IPS DF 4.7 (cell line): ENCODE data around the gene GCHFR.

Source experiments
- DNase-seq: peaks from one replicate; pipeline ENCODE4 v3.0.0-alpha.2; 2013; ENCODE audit warnings: low spot score; ENCODE audit errors: extremely low read depth

The GCHFR gene

GRCh38 chr15:40754883-40755811, 8.7 kb upstream of the GCHFR start, which contains the start of gene RMDN3:
RMDN3 (minus strand) TSS chr15:40755254; CDS start chr15:40754783, 471 bp downstream.
- no peak for DNase-seq

- DNase-seq = no peak
Measured at GRCh38 chr15:40755812-40756208, 8.1 kb upstream of the GCHFR start.

- DNase-seq = no peak
Measured at GRCh38 chr15:40756938-40757337, 6.9 kb upstream of the GCHFR start.

- DNase-seq = no peak
Measured at GRCh38 chr15:40759961-40760360, 3.9 kb upstream of the GCHFR start.

- DNase-seq = no peak
Measured at GRCh38 chr15:40762919-40763800, 708 bp upstream of the GCHFR start.

GRCh38 chr15:40764629-40765103, 798 bp downstream of the GCHFR start:
- DNase-seq = no peak

GRCh38 chr15:40766194-40766815, 2.4 kb downstream of the GCHFR start:
- DNase-seq = no peak

- DNase-seq = no peak
Measured at GRCh38 chr15:40766906-40767837, 3.3 kb downstream of the GCHFR start.

- DNase-seq = no peak
Measured at GRCh38 chr15:40767838-40768500, 4.1 kb downstream of the GCHFR start.

GRCh38 chr15:40768521-40769273, 4.8 kb downstream of the GCHFR start:
- DNase-seq = no peak

- DNase-seq = no peak
Measured at GRCh38 chr15:40769274-40770146, 5.6 kb downstream of the GCHFR start, which contains the start of gene C15orf62. C15orf62 (plus strand) TSS chr15:40769980; CDS start chr15:40770496, 516 bp downstream.

- no peak for DNase-seq
Measured at GRCh38 chr15:40770147-40770721, 6.4 kb downstream of the GCHFR start.

- DNase-seq = no peak
Measured at GRCh38 chr15:40771242-40771641, 7.4 kb downstream of the GCHFR start.

- DNase-seq = no peak
Measured at GRCh38 chr15:40772014-40772413, 8.1 kb downstream of the GCHFR start.

- DNase-seq = no peak
Measured at GRCh38 chr15:40773496-40773895, 9.6 kb downstream of the GCHFR start.

GRCh38 chr15:40773902-40774301, 10.0 kb downstream of the GCHFR start:
- no peak for DNase-seq

GRCh38 chr15:40775007-40775406, 11.1 kb downstream of the GCHFR start:
- DNase-seq = no peak
